AG04449 (cell line): ENCODE results near the gene ARL8A.

Experiments
- CTCF ChIA-PET: fragments of 350-600 bp; formaldehyde crosslinking; extraction: SDS; loops from one replicate; lab custom pipeline; 2021; ENCODE audit warnings: antibody characterized with exemption; lab: Yijun Ruan, JAX
- POLR2A ChIA-PET: fragments of 400-600, 350-600 bp; formaldehyde crosslinking; extraction: SDS; loops from one replicate; lab custom pipeline; 2020; ENCODE audit warnings: antibody characterized with exemption, inconsistent platforms; lab: Yijun Ruan, JAX
- DNase-seq: peaks from one replicate; pipeline ENCODE4 v3.0.0-alpha.2; 2010; ENCODE audit warnings: low read depth, low spot score
- H3K4me3 ChIP-seq: 2 replicates; pipeline ENCODE4 v1.5.1; 2011; ENCODE audit warnings: low read depth, mild to moderate bottlenecking, control low read depth, low read length
- CTCF ChIP-seq: IDR thresholded peaks from one replicate; pipeline ENCODE4 v1.5.1; 2011; ENCODE audit warnings: mild to moderate bottlenecking, moderate library complexity, low read length, control low read depth, inconsistent platforms; ENCODE audit not compliant: insufficient read depth; ENCODE audit errors: missing control alignments

Gene ARL8A

GRCh38 chr1:202176949-202177927, 32.7 kb upstream of the ARL8A start:
- H3K4me3 ChIP-seq, result no peak overlapping the region
- no peak for TF ChIP-seq CTCF
- DNase-seq, result no peak
- ChIA-PET POLR2A (no interaction called here), CTCF (interaction anchor here (1.2 to 4.9 kb wide), 5 partner anchors 8 to 140 kb away, joined by 3 to 52 read pairs (median 29); partner anchors contain the start of gene LGR6)

GRCh38 chr1:202173993-202174392, 29.5 kb upstream of the ARL8A start:
- ChIA-PET POLR2A (no interaction called here), CTCF (interaction anchor here (1.0 to 4.9 kb wide), 7 partner anchors 11 to 174 kb away, joined by 3 to 52 read pairs (median 4); partner anchors contain the start of gene LGR6)
- no peak for TF ChIP-seq CTCF
- no peak overlapping the region for H3K4me3 ChIP-seq
- no peak for DNase-seq

- CTCF ChIA-PET, result interaction anchor here (1.0 kb wide), 1 partner anchor 18 kb away, joined by 3 read pairs; no protein-coding TSS in a partner anchor
- POLR2A ChIA-PET, result no interaction called here
- H3K4me3 ChIP-seq, result no peak overlapping the region
- no peak for TF ChIP-seq CTCF
- no peak for DNase-seq
Measured at GRCh38 chr1:202172015-202172355, 27.4 kb upstream of the ARL8A start.

GRCh38 chr1:202171292-202172014, 26.9 kb upstream of the ARL8A start:
- no peak for TF ChIP-seq CTCF
- H3K4me3 ChIP-seq, result no peak overlapping the region
- POLR2A ChIA-PET, result no interaction called here
- no peak for DNase-seq
- CTCF ChIA-PET, result interaction anchor here (1.0 to 1.1 kb wide), 2 partner anchors 15 to 17 kb away, joined by 3 read pairs; no protein-coding TSS in a partner anchor

- TF ChIP-seq CTCF, result no peak
- DNase-seq, result no peak
- ChIA-PET POLR2A (no interaction called here), CTCF (interaction anchor here (1.1 kb wide), 1 partner anchor 14 kb away, joined by 3 read pairs; no protein-coding TSS in a partner anchor)
- H3K4me3 ChIP-seq, result no peak overlapping the region
Measured at GRCh38 chr1:202170726-202171125, 26.2 kb upstream of the ARL8A start.

- ChIA-PET CTCF (interaction anchor here (1.1 to 2.0 kb wide), 2 partner anchors 27 to 147 kb away, joined by 3 to 6 read pairs; no protein-coding TSS in a partner anchor), POLR2A (no interaction called here)
- no peak overlapping the region for H3K4me3 ChIP-seq
- DNase-seq, result no peak
- TF ChIP-seq CTCF, result no peak
Measured at GRCh38 chr1:202168861-202169260, 24.3 kb upstream of the ARL8A start.
